Stimulated activated CD8-positive, alpha-beta memory T cell treated with anti-CD3 and anti-CD28 coated beads, Interleukin-4, amount 100 ng/mL, for 4 hours (primary cell): ENCODE measurements around the gene KRTAP19-8.

Source experiments
- DNase-seq, 2 donors: peaks; one replicate each; pipeline ENCODE4 v3.0.0-alpha.2; 2020; ENCODE audit warnings: low read depth in 2 of 2, low spot score in 1 of 2

Gene KRTAP19-8

GRCh38 chr21:31012133-31013089, 25.9 kb downstream of the KRTAP19-8 start:
- no peak for DNase-seq

GRCh38 chr21:31011412-31011811, 26.9 kb downstream of the KRTAP19-8 start:
- no peak for DNase-seq

GRCh38 chr21:31008355-31008754, 29.9 kb downstream of the KRTAP19-8 start:
- no peak for DNase-seq

GRCh38 chr21:31005019-31005418, 33.3 kb downstream of the KRTAP19-8 start:
- no peak for DNase-seq

- no peak for DNase-seq
Measured at GRCh38 chr21:31003471-31003870, 34.8 kb downstream of the KRTAP19-8 start.

- DNase-seq: no peak
Measured at GRCh38 chr21:30997541-30997940, 40.7 kb downstream of the KRTAP19-8 start.

GRCh38 chr21:30996728-30997127, 41.5 kb downstream of the KRTAP19-8 start:
- DNase-seq: no peak

GRCh38 chr21:30994932-30995331, 43.3 kb downstream of the KRTAP19-8 start:
- no peak for DNase-seq

- no peak for DNase-seq
Measured at GRCh38 chr21:30990514-30991262, 47.6 kb downstream of the KRTAP19-8 start.

GRCh38 chr21:30988706-30989105, 49.6 kb downstream of the KRTAP19-8 start:
- no peak for DNase-seq
